MCF 10A (cell line): ENCODE measurements around the gene IGHMBP2. TPM values are rescaled to one million over a fixed set of nuclear protein-coding genes. Genes with fewer than 3 reads are reported as not detected.

Experiments used
- BruUV-seq: library from RNA; stranded (reverse); fragments of 400-500 nt; replicated peaks from 2 replicates; lab custom pipeline; 2021; lab: Mats Ljungman, UMichigan
- CTCF ChIA-PET: fragments of 300-600 bp; sonication (Branson Sonifier 250); formaldehyde crosslinking; extraction: SDS; loops from one replicate; lab custom pipeline; 2021; ENCODE audit warnings: antibody characterized with exemption, inconsistent platforms; lab: Yijun Ruan, JAX
- POLR2A ChIA-PET: fragments of 300-600, 350-650 bp; sonication (Branson Sonifier 250); formaldehyde crosslinking; extraction: SDS; loops from one replicate; lab custom pipeline; 2020; ENCODE audit warnings: antibody characterized with exemption, inconsistent platforms; lab: Yijun Ruan, JAX
- DNase-seq: peaks from one replicate; pipeline ENCODE4 v3.0.0-alpha.2; 2018; ENCODE audit not compliant: unreplicated experiment
- H3K27ac Mint-ChIP-seq: one replicate; pipeline ENCODE4 v1.8.0; 2022; ENCODE audit warnings: mild to moderate bottlenecking, low read depth, mixed read lengths; ENCODE audit not compliant: unreplicated experiment
- H3K27me3 Mint-ChIP-seq: one replicate; pipeline ENCODE4 v1.8.0; 2022; ENCODE audit warnings: mixed read lengths; ENCODE audit not compliant: insufficient read depth, unreplicated experiment
- H3K36me3 Mint-ChIP-seq: one replicate; pipeline ENCODE4 v1.8.0; 2022; ENCODE audit warnings: mild to moderate bottlenecking, moderate library complexity, mixed read lengths; ENCODE audit not compliant: insufficient read depth, unreplicated experiment
- H3K4me1 Mint-ChIP-seq: one replicate; pipeline ENCODE4 v1.8.0; 2022; ENCODE audit warnings: mixed read lengths; ENCODE audit not compliant: insufficient read depth, unreplicated experiment
- H3K4me3 Mint-ChIP-seq: one replicate; pipeline ENCODE4 v1.8.0; 2022; ENCODE audit warnings: mild to moderate bottlenecking, moderate library complexity, mixed read lengths; ENCODE audit not compliant: unreplicated experiment
- H3K9me3 Mint-ChIP-seq: one replicate; pipeline ENCODE4 v1.8.0; 2022; ENCODE audit warnings: mixed read lengths; ENCODE audit not compliant: unreplicated experiment
- CTCF ChIP-seq: fragments of 200-600 bp; IDR thresholded peaks from one replicate; pipeline ENCODE4 v1.8.0; 2022; ENCODE audit warnings: antibody characterized with exemption, mild to moderate bottlenecking; ENCODE audit not compliant: unreplicated experiment
- intact Hi-C: fragments of 100-400 bp; cut with micrococcal nuclease; formaldehyde crosslinking; loops from 2 replicates; pipeline ENCODE4 v1.14.1; 2022
- total RNA-seq: library from RNA; stranded (reverse); gene quantifications from 2 replicates; pipeline ENCODE4 v1.2.3, GENCODE V29; 2022

Gene IGHMBP2
- total RNA-seq, 1 experiment from 2014 or later: 19.8 TPM

GRCh38 chr11:68938816-68939582 is 35.3 kb downstream of the IGHMBP2 start:
- ChIA-PET POLR2A (interaction anchor here (0.7 to 1.3 kb wide), 2 partner anchors 21 to 35 kb away, joined by 3 to 5 read pairs; partner anchors contain the start of genes IGHMBP2 and MRPL21), CTCF (interaction anchor here (0.7 to 1.1 kb wide), 2 partner anchors 25 to 45 kb away, joined by 3 to 4 read pairs; no protein-coding TSS in a partner anchor)
- no peaks in the 10 kb centered on the region for H3K27me3 Mint-ChIP-seq
- DNase-seq: no peak
- H3K4me3 Mint-ChIP-seq: no peak overlapping the region
- intact Hi-C loops: no loop called here
- TF ChIP-seq CTCF: no peak
- no peaks in the 10 kb centered on the region for H3K9me3 Mint-ChIP-seq
- BruUV-seq: no TSS peak
- H3K27ac Mint-ChIP-seq: peak overlapping the region; percentile 66
- H3K36me3 Mint-ChIP-seq: peaks cover 29% of the 10 kb centered on the region
- no peaks in the 10 kb centered on the region for H3K4me1 Mint-ChIP-seq

GRCh38 chr11:68939583-68940555 is 36.2 kb downstream of the IGHMBP2 start:
- Mint-ChIP-seq H3K36me3 (peaks cover 29% of the 10 kb centered on the region), H3K27me3 (no peaks in the 10 kb centered on the region), H3K9me3 (no peaks in the 10 kb centered on the region), H3K4me3 (no peak overlapping the region), H3K27ac (no peak overlapping the region), H3K4me1 (no peaks in the 10 kb centered on the region)
- POLR2A ChIA-PET: interaction anchor here (0.6 to 0.7 kb wide), 2 partner anchors 20 to 155 kb away, joined by 3 read pairs; no protein-coding TSS in a partner anchor
- DNase-seq: no peak
- intact Hi-C loops: no loop called here
- CTCF ChIA-PET: no interaction called here
- no TSS peak for BruUV-seq
- no peak for TF ChIP-seq CTCF

- H3K9me3 Mint-ChIP-seq: no peaks in the 10 kb centered on the region
- no peaks in the 10 kb centered on the region for H3K27me3 Mint-ChIP-seq
- H3K27ac Mint-ChIP-seq: no peak overlapping the region
- ChIA-PET CTCF (no interaction called here), POLR2A (interaction anchor here (0.6 kb wide), 1 partner anchor 154 kb away, joined by 3 read pairs; no protein-coding TSS in a partner anchor)
- intact Hi-C loops: no loop called here
- no peaks in the 10 kb centered on the region for H3K4me1 Mint-ChIP-seq
- no TSS peak for BruUV-seq
- no peak for DNase-seq
- TF ChIP-seq CTCF: no peak
- peaks cover 23% of the 10 kb centered on the region for H3K36me3 Mint-ChIP-seq
- no peak overlapping the region for H3K4me3 Mint-ChIP-seq
Measured at GRCh38 chr11:68940651-68941323, 37.1 kb downstream of the IGHMBP2 start.
